Duodenal mucosa (tissue), 2 donors: ENCODE measurements around the gene CDH13.

Experiments used
- H3K27ac ChIP-seq: one replicate; pipeline ENCODE4 v1.7.0; 2013; ENCODE audit warnings: low read depth, low read length
- H3K27me3 ChIP-seq, 2 donors: one replicate each; pipeline ENCODE4 v1.7.0; 2013; ENCODE audit warnings: low read length in 2 of 2, control low read depth in 1 of 2; ENCODE audit not compliant: insufficient read depth in 2 of 2, control insufficient read depth in 1 of 2
- H3K36me3 ChIP-seq, 2 donors: one replicate each; pipeline ENCODE4 v1.7.0; 2013; ENCODE audit warnings: low read length in 2 of 2, control low read depth in 1 of 2; ENCODE audit not compliant: insufficient read depth in 2 of 2, control insufficient read depth in 1 of 2
- H3K4me1 ChIP-seq, 2 donors: one replicate each; pipeline ENCODE4 v1.7.0; 2013; ENCODE audit warnings: low read length in 2 of 2, control low read depth in 1 of 2; ENCODE audit not compliant: insufficient read depth in 2 of 2, control insufficient read depth in 1 of 2
- H3K4me3 ChIP-seq, 2 donors: one replicate each; pipeline ENCODE4 v1.7.0; 2013; ENCODE audit warnings: low read length in 2 of 2, low read depth in 1 of 2
- H3K9ac ChIP-seq, 2 donors: one replicate each; pipeline ENCODE4 v1.7.0; 2013; ENCODE audit warnings: low read length in 2 of 2, low read depth in 1 of 2
- H3K9me3 ChIP-seq, 2 donors: one replicate each; pipeline ENCODE4 v1.7.0; 2013; ENCODE audit warnings: low read length in 2 of 2, control low read depth in 1 of 2; ENCODE audit not compliant: control insufficient read depth in 1 of 2

The CDH13 gene

GRCh38 chr16:83581994-83582747 lies 955.4 kb downstream of the CDH13 start:
- no peak overlapping the region for H3K9ac ChIP-seq
- H3K4me1 ChIP-seq, result no peaks in the 10 kb centered on the region
- no peak overlapping the region for H3K4me3 ChIP-seq

GRCh38 chr16:83586036-83586435 lies 959.3 kb downstream of the CDH13 start:
- H3K36me3 ChIP-seq, result no peaks in the 10 kb centered on the region
- H3K27me3 ChIP-seq, result no peaks in the 10 kb centered on the region
- no peak overlapping the region for H3K4me3 ChIP-seq
- no peaks in the 10 kb centered on the region for H3K4me1 ChIP-seq
- H3K9me3 ChIP-seq, result no peaks in the 10 kb centered on the region
- no peak overlapping the region for H3K9ac ChIP-seq
- H3K27ac ChIP-seq, result no peak overlapping the region

More at GRCh38 chr16:83581994-83582747, 955.4 kb downstream of the CDH13 start:
- H3K9me3 ChIP-seq, result no peaks in the 10 kb centered on the region
- peaks cover 0 to 2% of the 10 kb centered on the region in 2 donors for H3K27me3 ChIP-seq
- no peaks in the 10 kb centered on the region for H3K36me3 ChIP-seq
- no peak overlapping the region for H3K27ac ChIP-seq

- Histone ChIP-seq H3K27me3 (no peaks in the 10 kb centered on the region), H3K4me1 (no peaks in the 10 kb centered on the region), H3K27ac (no peak overlapping the region), H3K36me3 (no peaks in the 10 kb centered on the region), H3K4me3 (no peak overlapping the region), H3K9me3 (no peaks in the 10 kb centered on the region), H3K9ac (no peak overlapping the region)
Measured at GRCh38 chr16:83586461-83587200, 959.9 kb downstream of the CDH13 start.

GRCh38 chr16:83587201-83587600 lies 960.4 kb downstream of the CDH13 start:
- H3K27ac ChIP-seq, result no peak overlapping the region
- H3K9me3 ChIP-seq, result no peaks in the 10 kb centered on the region
- no peaks in the 10 kb centered on the region for H3K27me3 ChIP-seq
- no peaks in the 10 kb centered on the region for H3K36me3 ChIP-seq
- H3K4me3 ChIP-seq, result no peak overlapping the region
- H3K4me1 ChIP-seq, result no peaks in the 10 kb centered on the region
- no peak overlapping the region for H3K9ac ChIP-seq

GRCh38 chr16:83588070-83588469 lies 961.3 kb downstream of the CDH13 start:
- Histone ChIP-seq H3K9ac (no peak overlapping the region), H3K4me1 (no peaks in the 10 kb centered on the region), H3K36me3 (no peaks in the 10 kb centered on the region), H3K4me3 (no peak overlapping the region), H3K9me3 (no peaks in the 10 kb centered on the region), H3K27me3 (no peaks in the 10 kb centered on the region), H3K27ac (no peak overlapping the region)

GRCh38 chr16:83589576-83589975 lies 962.8 kb downstream of the CDH13 start:
- H3K4me1 ChIP-seq, result no peaks in the 10 kb centered on the region
- no peaks in the 10 kb centered on the region for H3K9me3 ChIP-seq
- H3K4me3 ChIP-seq, result no peak overlapping the region
- H3K9ac ChIP-seq, result no peak overlapping the region
- H3K27me3 ChIP-seq, result no peaks in the 10 kb centered on the region
- no peaks in the 10 kb centered on the region for H3K36me3 ChIP-seq
- H3K27ac ChIP-seq, result no peak overlapping the region

GRCh38 chr16:83592778-83593177 lies 966.0 kb downstream of the CDH13 start:
- Histone ChIP-seq H3K4me1 (no peaks in the 10 kb centered on the region), H3K27ac (no peak overlapping the region), H3K4me3 (no peak overlapping the region), H3K9ac (no peak overlapping the region), H3K9me3 (no peaks in the 10 kb centered on the region), H3K27me3 (no peaks in the 10 kb centered on the region), H3K36me3 (no peaks in the 10 kb centered on the region)

- Histone ChIP-seq H3K4me3 (no peak overlapping the region), H3K9ac (no peak overlapping the region)
Measured at GRCh38 chr16:83599789-83600462, 973.2 kb downstream of the CDH13 start.

GRCh38 chr16:83602761-83603722 lies 976.3 kb downstream of the CDH13 start:
- no peaks in the 10 kb centered on the region for H3K4me1 ChIP-seq
- no peak overlapping the region for H3K9ac ChIP-seq
- no peak overlapping the region for H3K27ac ChIP-seq

More at GRCh38 chr16:83599789-83600462, 973.2 kb downstream of the CDH13 start:
- H3K27me3 ChIP-seq, result no peaks in the 10 kb centered on the region
- H3K4me1 ChIP-seq, result no peaks in the 10 kb centered on the region
- H3K9me3 ChIP-seq, result no peaks in the 10 kb centered on the region
- H3K27ac ChIP-seq, result no peak overlapping the region
- no peaks in the 10 kb centered on the region for H3K36me3 ChIP-seq

More at GRCh38 chr16:83602761-83603722, 976.3 kb downstream of the CDH13 start:
- Histone ChIP-seq H3K4me3 (no peak overlapping the region), H3K36me3 (no peaks in the 10 kb centered on the region), H3K9me3 (no peaks in the 10 kb centered on the region), H3K27me3 (no peaks in the 10 kb centered on the region)
